GM13977 (cell line): Measurements from ENCODE around the gene NLRC5.

Source experiments
- DNase-seq: peaks from one replicate; pipeline ENCODE4 v3.0.0; 2012; ENCODE audit warnings: low spot score
- in situ Hi-C: fragments of 300-500 bp; cut with MboI; formaldehyde crosslinking; loops from one replicate; pipeline ENCODE4 v1.12.0; 2022; ENCODE audit warnings: low sequenced_read_pairs, low pct_unique_long_range_greater_than_20kb, mixed read lengths, inconsistent platforms; ENCODE audit not compliant: unreplicated experiment
- TF ChIP-seq, protein P1 (sequence below): IDR thresholded peaks from 2 replicates; pipeline ENCODE4 v1.5.1; 2012; ENCODE audit warnings: mild to moderate bottlenecking, control low read depth; ENCODE audit not compliant: insufficient read depth; ENCODE audit errors: extremely low read depth, missing control alignments

The NLRC5 gene

DNA sequence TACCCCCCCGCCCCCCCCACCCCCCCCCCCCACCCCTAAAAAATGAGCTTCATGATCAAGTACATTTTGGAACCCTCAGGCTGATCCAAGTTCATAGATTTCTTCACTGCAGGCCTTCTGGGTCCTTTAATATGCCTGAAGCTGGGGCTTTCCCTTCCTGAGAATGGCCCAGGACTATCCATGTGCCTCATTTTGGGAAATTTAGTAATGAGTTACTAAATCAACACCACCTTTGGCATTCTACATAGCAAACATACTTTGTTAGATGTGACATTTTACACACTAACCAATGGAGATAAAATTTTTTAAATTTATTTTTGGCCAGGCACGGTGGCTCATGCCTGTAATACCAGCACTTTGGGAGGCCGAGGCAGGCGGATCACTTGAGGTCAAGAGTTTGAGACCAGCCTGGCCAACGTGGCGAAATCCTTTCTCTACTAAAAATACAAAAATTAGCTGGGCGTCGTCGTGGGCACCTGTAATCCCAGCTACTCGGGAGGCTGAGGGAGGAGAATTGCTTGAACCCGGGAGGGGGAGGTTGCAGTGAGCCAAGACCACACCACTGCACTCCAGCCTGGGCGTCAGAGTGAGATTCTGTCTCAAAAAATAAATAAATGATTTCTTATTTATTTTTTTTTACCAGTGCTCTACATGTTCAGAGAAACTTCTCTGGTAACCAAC lies 43.4 kb upstream of the NLRC5 start:
- TF ChIP-seq, protein P1, sequence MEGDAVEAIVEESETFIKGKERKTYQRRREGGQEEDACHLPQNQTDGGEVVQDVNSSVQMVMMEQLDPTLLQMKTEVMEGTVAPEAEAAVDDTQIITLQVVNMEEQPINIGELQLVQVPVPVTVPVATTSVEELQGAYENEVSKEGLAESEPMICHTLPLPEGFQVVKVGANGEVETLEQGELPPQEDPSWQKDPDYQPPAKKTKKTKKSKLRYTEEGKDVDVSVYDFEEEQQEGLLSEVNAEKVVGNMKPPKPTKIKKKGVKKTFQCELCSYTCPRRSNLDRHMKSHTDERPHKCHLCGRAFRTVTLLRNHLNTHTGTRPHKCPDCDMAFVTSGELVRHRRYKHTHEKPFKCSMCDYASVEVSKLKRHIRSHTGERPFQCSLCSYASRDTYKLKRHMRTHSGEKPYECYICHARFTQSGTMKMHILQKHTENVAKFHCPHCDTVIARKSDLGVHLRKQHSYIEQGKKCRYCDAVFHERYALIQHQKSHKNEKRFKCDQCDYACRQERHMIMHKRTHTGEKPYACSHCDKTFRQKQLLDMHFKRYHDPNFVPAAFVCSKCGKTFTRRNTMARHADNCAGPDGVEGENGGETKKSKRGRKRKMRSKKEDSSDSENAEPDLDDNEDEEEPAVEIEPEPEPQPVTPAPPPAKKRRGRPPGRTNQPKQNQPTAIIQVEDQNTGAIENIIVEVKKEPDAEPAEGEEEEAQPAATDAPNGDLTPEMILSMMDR = no peak
- in situ Hi-C loops = no loop called here

DNA sequence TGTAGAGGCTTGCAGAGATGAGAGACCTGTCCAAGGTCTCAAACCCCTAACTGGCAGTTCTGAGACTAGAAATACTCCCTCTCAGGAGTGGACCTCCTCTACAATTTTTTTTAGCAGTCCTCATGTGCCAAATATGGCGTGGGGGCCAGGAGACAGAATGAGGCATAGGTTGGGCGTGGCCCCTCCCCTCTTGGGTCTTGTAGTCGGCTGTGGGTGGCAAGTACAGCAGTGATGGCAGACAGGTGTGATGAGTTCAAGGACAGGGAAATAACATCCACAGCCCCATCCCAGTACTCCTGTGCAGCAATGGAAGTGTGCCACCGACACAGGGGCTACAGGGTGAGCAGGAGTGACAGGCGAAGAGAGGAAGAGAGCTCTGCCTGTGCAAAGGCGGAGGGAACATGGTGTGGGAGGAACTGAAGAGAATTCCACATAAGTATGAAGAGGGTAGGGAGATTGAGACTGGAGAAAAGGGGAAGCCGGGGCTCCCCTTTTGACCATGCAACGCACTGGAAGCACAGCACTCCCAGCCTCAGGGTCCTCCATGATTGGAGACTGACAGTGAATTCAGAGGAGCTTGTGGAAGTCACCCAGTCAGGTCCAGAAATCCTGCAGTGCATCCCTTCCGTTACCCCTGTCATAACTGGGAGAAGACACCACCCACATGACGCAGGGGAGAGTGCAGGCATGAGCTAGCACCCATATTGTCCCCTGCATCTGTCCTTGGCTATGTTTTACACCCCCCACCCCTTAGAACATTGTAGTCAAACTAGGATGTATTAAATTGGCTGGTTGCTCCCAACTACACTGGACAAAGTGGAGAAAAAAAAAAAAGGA lies 42.4 kb upstream of the NLRC5 start:
- in situ Hi-C loops = no loop called here
- TF ChIP-seq, protein P1 = no peak
- DNase-seq = no peak

More for the DNA sequence above, 43.4 kb upstream of the NLRC5 start:
- no peak for DNase-seq

DNA sequence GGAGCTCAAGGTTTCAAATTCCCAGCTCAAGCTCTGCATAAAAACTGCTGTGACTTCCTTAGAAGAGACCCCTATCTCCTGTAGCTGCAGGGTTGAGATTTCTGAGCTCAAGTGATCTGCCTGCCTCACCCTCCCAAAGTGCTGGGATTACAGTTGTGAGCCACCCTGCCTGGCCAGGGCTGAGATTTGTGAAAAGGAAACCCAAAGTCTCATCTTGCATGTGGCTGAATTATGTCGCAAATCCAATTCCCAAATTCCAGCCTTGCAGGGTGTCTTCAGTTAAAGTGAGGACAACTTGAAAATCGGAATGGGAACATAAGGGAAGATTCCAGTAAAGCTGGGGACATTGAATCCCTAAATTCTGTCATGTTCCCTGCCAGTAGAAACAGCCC lies 41.8 kb upstream of the NLRC5 start:
- DNase-seq = no peak
- in situ Hi-C loops = no loop called here
- TF ChIP-seq, protein P1 = no peak

DNA sequence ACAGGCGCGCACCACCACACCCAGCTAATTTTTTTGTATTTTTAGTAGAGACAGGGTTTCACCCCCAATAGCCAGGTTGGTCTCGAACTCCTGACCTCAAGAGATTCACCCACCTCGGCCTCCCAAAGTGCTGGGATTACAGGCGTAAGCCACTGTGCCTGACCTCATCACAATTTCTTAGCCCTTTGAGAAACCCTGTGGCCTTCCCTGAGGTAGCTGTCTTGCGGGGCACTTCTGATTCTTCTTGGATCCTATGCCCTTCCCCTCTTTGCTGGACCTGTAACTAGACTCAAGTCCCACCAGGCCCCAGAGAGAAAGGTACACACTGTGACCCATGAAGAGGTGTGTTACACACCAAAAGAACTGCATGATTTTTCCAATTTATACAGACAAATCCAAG lies 41.1 kb upstream of the NLRC5 start:
- in situ Hi-C loops = no loop called here
- TF ChIP-seq, protein P1 = no peak

DNA sequence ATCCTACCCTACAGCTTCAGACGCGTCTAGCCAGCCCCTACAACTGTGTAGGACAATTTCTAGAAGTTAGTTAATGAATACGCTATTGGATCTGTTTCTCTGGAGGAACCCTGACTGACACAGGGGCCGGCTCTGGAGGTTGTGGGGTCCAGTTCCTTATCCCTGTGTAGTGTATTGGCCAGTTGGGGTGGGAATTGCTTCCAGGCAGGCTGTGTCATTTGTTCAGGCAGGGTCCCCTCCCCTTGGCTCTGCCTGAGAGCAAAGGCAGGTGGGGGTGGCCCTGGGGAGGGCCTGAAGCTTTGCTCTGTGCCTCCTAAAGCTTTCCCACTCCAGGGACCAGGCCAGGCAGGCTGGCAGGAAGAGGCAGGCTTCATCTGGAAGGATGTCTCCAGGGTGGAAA lies 39.3 kb upstream of the NLRC5 start:
- in situ Hi-C loops = loop anchor here (10.0 kb wide), 1 partner anchor 85 kb away; the partner anchor contains the start of gene SLC12A3
- DNase-seq = no peak
- TF ChIP-seq, protein P1 = no peak

More for the DNA sequence above, 41.1 kb upstream of the NLRC5 start:
- DNase-seq = no peak

DNA sequence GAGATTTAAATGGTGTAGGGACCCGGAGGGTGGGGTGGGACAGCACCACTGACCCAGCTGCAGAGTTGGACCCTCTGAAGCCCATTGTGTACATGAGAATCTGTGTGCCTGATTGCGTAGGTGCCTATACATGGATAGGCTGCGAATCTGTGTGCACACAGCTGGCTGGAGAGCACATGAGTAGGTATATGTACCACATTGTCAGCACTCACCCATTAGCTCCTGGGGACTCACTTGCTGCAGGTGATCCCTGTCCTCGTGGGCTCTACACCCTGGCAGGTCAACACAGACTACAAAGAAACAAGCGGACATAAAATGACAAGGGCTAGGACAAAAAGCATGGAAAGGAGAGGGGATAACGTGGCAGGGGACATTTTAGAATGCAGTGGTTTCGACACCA lies 38.9 kb upstream of the NLRC5 start:
- no peak for DNase-seq
- TF ChIP-seq, protein P1 = no peak
- in situ Hi-C loops = loop anchor here (10.0 kb wide), 1 partner anchor 86 kb away; the partner anchor contains the start of gene SLC12A3
